GM18861 (cell line): ENCODE data around the gene LPO.
A peak's percentile ranks its signal among the peaks of the same experiment; 100 is the strongest.

Source experiments
- ATAC-seq: cut with Tn5 transposase; IDR thresholded peaks from one replicate; pipeline ENCODE4 v1.9.1; 2021; ENCODE audit not compliant: unreplicated experiment

LPO gene

DNA sequence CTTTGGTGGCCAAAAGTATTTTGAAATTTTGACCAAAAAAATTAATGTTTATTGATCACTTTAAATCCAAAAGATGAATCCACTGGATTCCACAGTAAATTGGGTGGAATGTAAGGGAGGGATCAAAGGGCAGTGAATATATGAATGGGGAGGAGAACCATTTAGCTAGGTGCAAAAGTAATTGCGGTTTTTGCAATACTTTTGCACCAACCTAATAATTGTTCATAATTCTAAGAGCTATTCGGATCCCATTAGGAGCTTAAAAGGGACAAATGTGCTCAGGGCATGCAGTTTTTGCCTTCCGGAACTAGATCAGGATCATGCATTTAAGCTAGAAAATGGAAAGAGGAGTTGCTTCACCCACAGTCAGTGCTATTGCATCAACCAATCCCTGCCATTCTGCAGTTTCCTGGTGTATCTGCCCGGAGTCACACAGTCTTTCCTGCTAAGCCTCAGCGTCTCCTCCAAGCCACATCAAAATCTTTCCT lies at the start of gene LPO:
TSS of gene LPO (plus strand) at position 438 of the 488 bp plus-strand sequence. CDS start 4,396 bp downstream, outside the sequence.
- no peak for ATAC-seq

DNA sequence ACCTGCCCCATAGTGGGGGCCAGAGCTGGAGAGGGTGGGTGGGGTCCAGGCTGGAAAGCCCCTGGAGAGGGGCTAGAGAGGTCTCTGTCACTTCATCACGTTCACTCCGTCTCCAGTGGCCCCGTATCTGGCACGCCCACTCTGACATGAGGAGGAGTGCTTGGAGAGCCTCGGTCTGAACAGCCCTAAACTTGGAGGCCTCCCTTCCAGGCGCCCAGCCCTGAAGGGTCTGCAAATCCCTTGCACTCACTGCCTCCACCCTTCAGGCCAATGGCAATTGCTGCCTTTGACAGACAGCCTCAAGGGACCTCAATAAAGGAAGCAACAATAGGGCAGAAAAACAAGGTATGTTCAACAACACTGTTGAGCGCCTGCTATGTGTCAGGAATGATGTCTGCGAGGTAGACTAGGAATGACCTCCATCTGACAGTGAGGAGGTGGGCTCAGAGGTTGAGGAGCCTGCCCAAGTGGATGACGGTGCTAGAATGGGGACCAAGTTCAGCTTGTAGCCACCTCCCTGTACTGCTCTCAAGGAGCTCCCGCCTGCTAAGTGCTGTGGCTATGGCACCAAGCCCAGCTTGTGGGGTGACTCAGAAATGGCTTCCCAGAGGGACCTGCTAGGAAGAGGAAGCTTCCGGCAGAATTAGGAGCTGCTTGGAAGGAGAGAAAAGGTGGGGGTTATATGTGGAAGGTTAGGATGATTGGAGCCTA lies 48.8 kb upstream of the LPO start:
- ATAC-seq: no peak

DNA sequence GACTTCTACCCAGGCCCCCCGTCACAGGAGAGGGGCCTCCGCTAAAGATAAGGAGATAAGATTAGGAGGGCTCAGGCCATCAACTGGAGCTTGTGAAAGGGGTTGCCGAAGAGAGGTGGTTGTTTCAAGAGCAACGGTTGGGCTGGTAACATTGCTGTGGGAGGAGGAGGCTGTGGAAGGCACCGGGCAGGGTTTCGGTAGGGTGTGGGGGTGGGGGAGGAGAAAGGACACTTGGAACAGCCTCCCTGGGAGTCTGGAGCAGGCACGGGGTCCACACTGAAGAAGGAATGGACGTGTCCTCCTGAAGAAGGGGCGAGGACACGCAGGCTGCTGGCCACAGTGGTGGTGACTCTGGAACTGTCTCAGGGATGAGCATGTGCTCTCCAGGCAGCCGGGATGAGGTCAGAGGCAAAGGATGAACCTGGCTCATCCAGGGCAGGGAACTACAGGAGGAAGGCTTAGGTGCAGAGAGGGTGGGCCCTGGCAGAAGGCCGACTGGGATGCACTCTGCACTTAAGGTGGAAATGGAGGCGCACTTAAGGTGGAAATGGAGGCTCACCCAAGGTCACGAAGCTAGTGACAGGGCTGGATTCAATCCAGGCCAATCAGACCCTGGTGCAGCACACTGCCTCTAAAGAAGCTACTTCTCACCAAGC lies 47.0 kb upstream of the LPO start:
- ATAC-seq: no peak

GRCh38 chr17:58192612-58193011 lies 45.8 kb upstream of the LPO start, which contains the start of gene EPX:
TSS of gene EPX (plus strand) at chr17:58192726. CDS start at chr17:58192847, 121 bp downstream.
- no peak for ATAC-seq

GRCh38 chr17:58193641-58194255 lies 44.6 kb upstream of the LPO start:
- no peak for ATAC-seq

DNA sequence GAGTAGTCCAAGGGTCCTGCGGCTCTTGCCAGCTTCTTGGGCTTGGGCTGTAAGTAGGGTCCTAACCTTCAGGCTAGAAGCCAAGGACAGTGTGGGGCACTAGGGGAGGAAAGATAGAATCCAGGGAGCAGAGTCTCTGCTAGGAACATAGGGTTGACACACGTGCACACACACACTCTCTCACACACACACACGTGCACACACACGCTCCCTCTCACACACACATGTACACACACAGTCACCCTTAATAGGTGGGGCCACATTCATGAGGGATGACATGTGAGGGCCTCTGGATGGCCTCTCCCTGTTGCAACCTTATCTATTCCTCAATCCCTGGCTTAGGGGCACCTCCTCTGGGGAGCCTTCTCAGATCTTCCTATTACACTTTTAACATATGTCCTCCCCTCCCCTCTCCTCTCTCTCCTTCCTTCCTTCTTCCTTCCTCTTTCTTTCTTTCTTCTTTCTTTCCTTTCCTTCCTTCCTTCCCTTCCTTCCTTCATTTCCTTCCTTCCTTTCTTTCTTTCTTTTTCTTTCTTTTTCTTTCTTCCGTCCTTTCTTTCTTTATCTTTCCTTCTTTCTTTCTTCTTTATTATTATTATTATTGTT lies 42.8 kb upstream of the LPO start:
- ATAC-seq: no peak

- ATAC-seq: no peak
Measured at GRCh38 chr17:58196610-58197009, 41.8 kb upstream of the LPO start.

DNA sequence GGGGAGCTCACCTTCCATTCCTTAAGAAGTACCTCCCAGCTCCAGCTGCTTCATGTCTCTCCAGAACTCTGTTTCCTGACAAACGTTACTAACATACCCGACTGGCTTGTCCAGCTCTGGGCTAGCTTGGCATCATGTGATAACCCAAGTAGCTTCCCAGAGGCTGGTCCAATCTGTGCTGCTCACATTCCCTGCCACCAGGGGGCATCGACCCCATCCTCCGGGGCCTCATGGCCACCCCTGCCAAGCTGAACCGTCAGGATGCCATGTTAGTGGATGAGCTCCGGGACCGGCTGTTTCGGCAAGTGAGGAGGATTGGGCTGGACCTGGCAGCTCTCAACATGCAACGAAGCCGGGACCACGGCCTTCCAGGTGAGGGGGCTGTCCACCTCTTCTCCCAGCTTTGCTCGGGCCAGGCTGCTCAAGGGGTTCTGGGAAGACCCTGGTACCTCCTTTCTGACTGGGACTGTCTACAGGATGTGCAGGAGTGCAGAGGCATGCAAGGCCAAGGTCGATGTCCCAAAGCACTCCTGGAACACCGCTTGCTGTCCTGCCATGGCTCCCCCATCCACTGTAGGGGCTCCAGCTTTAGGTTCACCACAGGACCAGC lies 38.3 kb upstream of the LPO start:
- no peak for ATAC-seq

DNA sequence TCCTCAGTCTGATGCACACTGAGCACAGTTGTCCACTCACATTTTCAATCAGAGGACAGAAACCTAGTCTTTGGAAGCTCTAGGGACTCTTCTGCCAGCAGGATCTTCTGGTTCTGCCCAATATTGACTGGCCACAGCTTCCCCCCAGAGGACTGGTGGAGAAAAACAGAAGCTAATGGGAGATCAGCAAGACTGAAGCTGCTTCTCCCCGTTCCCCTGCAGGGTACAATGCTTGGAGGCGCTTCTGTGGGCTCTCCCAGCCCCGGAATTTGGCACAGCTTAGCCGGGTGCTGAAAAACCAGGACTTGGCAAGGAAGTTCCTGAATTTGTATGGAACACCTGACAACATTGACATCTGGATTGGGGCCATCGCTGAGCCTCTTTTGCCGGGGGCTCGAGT lies 35.5 kb upstream of the LPO start:
- ATAC-seq: no peak

GRCh38 chr17:58204796-58205195 lies 33.6 kb upstream of the LPO start:
- ATAC-seq: no peak

GRCh38 chr17:58205936-58206335 lies 32.4 kb upstream of the LPO start:
- ATAC-seq: no peak

DNA sequence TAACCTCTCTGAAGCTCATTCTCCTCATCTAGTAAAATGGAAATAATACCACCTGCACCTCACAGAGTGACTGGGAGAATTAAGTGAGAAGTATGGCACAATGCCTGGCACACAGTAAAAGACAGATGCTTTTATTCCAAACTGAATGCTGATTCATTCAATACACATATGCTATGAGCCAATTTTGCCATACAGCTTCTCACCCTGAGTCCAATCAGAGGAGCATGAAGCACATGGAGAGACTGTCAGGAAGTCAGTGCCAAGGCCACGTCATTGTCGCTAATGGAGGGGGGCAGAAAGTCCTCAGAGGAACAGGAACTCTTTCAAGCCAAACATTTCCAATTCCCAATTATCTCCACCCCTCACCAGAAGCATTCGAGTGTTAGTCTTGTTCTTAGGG lies 30.9 kb upstream of the LPO start:
- ATAC-seq: no peak

DNA sequence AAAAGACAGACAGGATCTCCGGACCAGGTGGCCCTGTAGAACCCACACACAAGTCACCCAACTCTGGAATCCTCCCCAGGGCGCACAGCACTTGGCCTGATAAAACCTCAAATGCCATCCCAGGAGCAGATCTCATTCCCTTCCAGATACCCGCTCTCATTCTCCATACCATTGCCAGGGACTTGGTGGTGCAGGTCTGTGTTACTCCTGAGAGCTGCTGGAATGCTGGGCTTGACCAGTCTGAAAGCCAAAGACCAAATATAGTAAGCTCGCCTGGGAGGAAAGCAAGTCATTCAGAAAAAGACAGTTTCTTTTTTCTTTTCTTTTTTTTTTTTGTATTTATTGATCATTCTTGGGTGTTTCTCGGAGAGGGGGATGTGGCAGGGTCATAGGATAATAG lies 30.0 kb upstream of the LPO start:
- no peak for ATAC-seq

DNA sequence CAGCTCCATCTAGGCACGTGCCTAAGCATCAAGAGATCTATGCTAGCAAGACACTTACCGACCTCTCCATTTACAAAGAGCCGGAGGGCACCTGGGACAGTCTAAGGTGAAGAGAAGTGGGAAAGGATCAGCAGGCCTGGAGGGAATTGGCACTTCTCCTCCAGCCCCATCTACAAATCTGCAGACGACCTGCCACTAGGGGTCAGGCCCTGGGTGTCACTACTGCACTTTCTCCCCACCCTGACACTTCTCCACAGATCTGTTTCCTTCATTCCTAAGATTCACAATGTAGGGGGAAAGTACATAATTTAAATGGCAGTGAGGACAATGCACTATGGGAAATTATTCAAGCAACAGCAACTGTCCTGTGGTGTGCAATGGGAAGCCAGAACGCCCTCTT lies 27.5 kb upstream of the LPO start:
- no peak for ATAC-seq

- ATAC-seq: no peak
Measured at GRCh38 chr17:58215685-58216084, 22.7 kb upstream of the LPO start.

DNA sequence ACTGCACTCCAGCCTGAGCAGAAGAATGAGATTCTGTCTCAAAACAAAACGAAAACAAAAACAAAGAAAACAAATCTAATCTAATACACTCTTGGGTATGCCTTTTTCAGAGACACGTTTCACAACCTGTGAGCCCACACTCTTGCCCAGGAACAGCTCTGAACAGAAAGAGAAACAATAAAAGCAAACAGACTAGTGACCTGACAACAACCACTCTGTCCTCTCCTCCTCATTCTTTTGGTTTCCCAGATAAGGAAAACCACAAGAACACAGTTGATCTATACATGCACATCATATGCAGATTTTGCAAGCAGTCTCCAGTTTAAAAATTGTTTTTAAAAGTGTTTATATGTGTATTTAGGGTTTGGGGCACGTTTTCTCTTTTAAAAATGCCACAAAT lies 20.6 kb upstream of the LPO start:
- no peak for ATAC-seq

- ATAC-seq: peak; percentile 89
Measured at GRCh38 chr17:58219007-58219788, 19.2 kb upstream of the LPO start, which contains the start of gene MKS1. TSS of gene MKS1 (minus strand) at chr17:58219255. CDS start at chr17:58219230, 25 bp downstream.

GRCh38 chr17:58219789-58220183 lies 18.6 kb upstream of the LPO start:
- ATAC-seq: no peak

DNA sequence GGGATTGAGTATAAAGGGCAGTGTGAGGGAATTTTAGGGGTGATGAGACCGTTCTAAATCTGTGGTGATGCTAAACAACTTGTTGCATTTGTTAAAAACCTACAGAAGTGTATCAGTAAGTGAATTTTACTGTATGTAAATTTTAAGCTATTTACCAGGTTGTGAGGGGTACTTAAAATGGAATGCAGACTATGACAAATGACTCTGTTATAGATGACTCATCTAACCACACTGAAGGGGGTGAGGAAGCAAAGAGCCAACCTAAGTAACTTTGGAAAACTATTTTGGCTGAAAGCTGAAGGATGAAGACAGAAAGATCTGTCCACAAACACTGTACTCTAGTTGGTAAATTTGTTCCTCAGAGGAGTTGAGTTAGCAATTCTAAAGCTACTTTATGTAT lies 14.1 kb upstream of the LPO start:
- ATAC-seq: no peak

DNA sequence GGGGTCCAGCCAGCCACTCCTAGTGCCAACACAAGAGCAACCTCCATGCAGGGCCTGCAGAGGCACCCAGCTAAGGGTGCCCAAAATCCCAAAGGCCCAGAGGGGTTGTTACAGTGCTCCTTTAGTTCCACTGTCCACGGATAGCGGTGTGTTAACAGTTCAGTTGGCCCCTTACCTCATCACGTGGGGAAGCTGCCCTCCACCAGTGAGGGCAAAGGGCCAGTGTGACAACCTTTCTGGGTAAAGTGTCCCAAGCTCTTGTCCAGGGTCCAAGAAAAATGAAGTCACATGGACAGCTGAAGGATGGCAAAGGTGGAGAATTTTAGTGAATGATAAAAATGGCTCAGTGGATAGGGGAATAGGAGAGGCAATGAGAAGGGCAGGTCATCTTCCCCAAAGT lies 10.7 kb upstream of the LPO start:
- no peak for ATAC-seq
